Neural cell (in vitro differentiated cells): ENCODE measurements around the gene IL12RB2. TPM values are rescaled to one million over a fixed set of nuclear protein-coding genes. Genes with fewer than 3 reads are reported as not detected.

Experiments
- H2AFZ ChIP-seq: fragments of 200-600, 300-800 bp; sonication (generic), shearing (Covaris generic); 2 replicates; pipeline ENCODE4 v1.6.0; 2014; ENCODE audit warnings: low read depth, mild to moderate bottlenecking, antibody characterized with exemption, low read length, moderate library complexity
- H3F3A ChIP-seq: fragments of 200-600 bp; shearing (Covaris generic); 2 replicates; pipeline ENCODE4 v1.6.1; 2016; ENCODE audit warnings: mild to moderate bottlenecking, moderate library complexity, mixed read lengths, antibody characterized with exemption, low read length; ENCODE audit not compliant: insufficient read depth, poor library complexity, severe bottlenecking
- H3K27ac ChIP-seq: fragments of 200-600, 300-800 bp; sonication (generic), shearing (Covaris generic); 2 replicates; pipeline ENCODE4 v1.5.1; 2014; ENCODE audit warnings: mild to moderate bottlenecking, low read length, moderate library complexity
- H3K27me3 ChIP-seq: fragments of 300-800, 200-600 bp; sonication (generic), shearing (Covaris generic); 2 replicates; pipeline ENCODE4 v1.6.0; 2014; ENCODE audit warnings: mild to moderate bottlenecking, low read depth, low read length, moderate library complexity; ENCODE audit not compliant: insufficient read depth
- H3K36me3 ChIP-seq: fragments of 300-800, 200-600 bp; sonication (generic), shearing (Covaris generic); 2 replicates; pipeline ENCODE4 v1.5.1; 2014; ENCODE audit warnings: mild to moderate bottlenecking, antibody characterized with exemption, low read length, moderate library complexity; ENCODE audit not compliant: insufficient read depth
- H3K4me2 ChIP-seq: fragments of 300-800, 200-600 bp; sonication (generic), shearing (Covaris generic); 2 replicates; pipeline ENCODE4 v1.6.0; 2014; ENCODE audit warnings: mild to moderate bottlenecking, low read length
- H3K4me3 ChIP-seq: fragments of 300-800, 200-600 bp; sonication (generic), shearing (Covaris generic); 2 replicates; pipeline ENCODE4 v1.5.1; 2014; ENCODE audit warnings: mild to moderate bottlenecking, low read length, moderate library complexity
- H3K79me2 ChIP-seq: fragments of 200-600 bp; shearing (Covaris generic); replicated peaks from 2 replicates; pipeline ENCODE4 v1.6.0; 2014; ENCODE audit warnings: mild to moderate bottlenecking, low read length, moderate library complexity; ENCODE audit not compliant: insufficient read depth
- H3K9ac ChIP-seq: fragments of 300-800, 200-600 bp; sonication (generic), shearing (Covaris generic); 2 replicates; pipeline ENCODE4 v1.6.1; 2016; ENCODE audit warnings: mild to moderate bottlenecking, low read length, mixed read lengths
- H3K9me2 ChIP-seq: fragments of 200-600 bp; shearing (Covaris generic); 2 replicates; pipeline ENCODE4 v1.6.1; 2016; ENCODE audit warnings: mild to moderate bottlenecking, low read length, mixed read lengths; ENCODE audit not compliant: insufficient read depth
- H3K9me3 ChIP-seq: fragments of 200-600, 300-800 bp; sonication (generic), shearing (Covaris generic); 2 replicates; pipeline ENCODE4 v1.6.1; 2016; ENCODE audit warnings: mild to moderate bottlenecking, mixed run types, low read length, moderate library complexity, mixed read lengths
- H4K20me1 ChIP-seq: fragments of 200-600 bp; shearing (Covaris generic); 2 replicates; pipeline ENCODE4 v1.6.1; 2016; ENCODE audit warnings: mild to moderate bottlenecking, mixed run types; ENCODE audit not compliant: insufficient read depth
- CTCF ChIP-seq: fragments of 450-650 bp; IDR thresholded peaks from 2 replicates; pipeline ENCODE4 v1.5.1; 2014; ENCODE audit warnings: antibody characterized with exemption, mild to moderate bottlenecking, moderate library complexity; ENCODE audit not compliant: poor library complexity, severe bottlenecking
- EP300 ChIP-seq: fragments of 450-650 bp; conservative IDR thresholded peaks from 2 replicates; pipeline ENCODE4 v1.6.1; 2014; ENCODE audit warnings: antibody characterized with exemption, mild to moderate bottlenecking, moderate library complexity; ENCODE audit not compliant: poor library complexity, severe bottlenecking
- EZH2 ChIP-seq: fragments of 200-600, 300-800 bp; shearing (Covaris generic), sonication (generic); IDR thresholded peaks from 2 replicates; pipeline ENCODE4 v1.6.1; 2014; ENCODE audit warnings: antibody characterized with exemption, low read length, borderline replicate concordance, mild to moderate bottlenecking; ENCODE audit not compliant: insufficient read depth, poor library complexity, severe bottlenecking
- MXI1 ChIP-seq: fragments of 450-650 bp; conservative IDR thresholded peaks from 2 replicates; pipeline ENCODE4 v1.6.1; 2014; ENCODE audit warnings: antibody characterized with exemption, mild to moderate bottlenecking; ENCODE audit not compliant: poor library complexity, severe bottlenecking
- POLR2AphosphoS5 ChIP-seq: IDR thresholded peaks from 2 replicates; pipeline ENCODE4 v1.6.1; 2012
- RAD21 ChIP-seq: fragments of 450-650 bp; conservative IDR thresholded peaks from 2 replicates; pipeline ENCODE4 v1.6.1; 2014; ENCODE audit warnings: antibody characterized with exemption, mild to moderate bottlenecking, moderate library complexity
- REST ChIP-seq: IDR thresholded peaks from 2 replicates; pipeline ENCODE4 v1.6.1; 2012; ENCODE audit warnings: borderline replicate concordance
- SMC3 ChIP-seq: fragments of 450-650 bp; conservative IDR thresholded peaks from 2 replicates; pipeline ENCODE4 v1.6.1; 2014; ENCODE audit warnings: antibody characterized with exemption, mild to moderate bottlenecking, moderate library complexity; ENCODE audit not compliant: poor library complexity
- TAF1 ChIP-seq: IDR thresholded peaks from 2 replicates; pipeline ENCODE4 v1.6.1; 2012; ENCODE audit warnings: low read depth
- polyA plus RNA-seq: library from polyadenylated mRNA; depleted of rRNA; stranded (reverse); fragments of >200 nt; gene quantifications from 2 replicates; pipeline ENCODE4 v1.2.3, GENCODE V29; 2014

The IL12RB2 gene
- polyA plus RNA-seq, 1 donor from 2014 or later = not detected

GRCh38 chr1:67432745-67433144, 125.1 kb downstream of the IL12RB2 start:
- H2AFZ ChIP-seq = no peak overlapping the region
- TF ChIP-seq REST (no peak), MXI1 (no peak), POLR2AphosphoS5 (no peak), SMC3 (no peak), RAD21 (no peak), EP300 (no peak), TAF1 (no peak), EZH2 (no peak), CTCF (no peak)
- H3K4me2 ChIP-seq = no peak overlapping the region
- H3K9me3 ChIP-seq = no peaks in the 10 kb centered on the region
- no peak overlapping the region for H3K27ac ChIP-seq
- no peak overlapping the region for H3K9ac ChIP-seq
- H3K4me3 ChIP-seq = no peak overlapping the region
- no peaks in the 10 kb centered on the region for H3K9me2 ChIP-seq
- H4K20me1 ChIP-seq = peaks cover 20% of the 10 kb centered on the region
- peaks cover 18% of the 10 kb centered on the region for H3K79me2 ChIP-seq
- no peaks in the 10 kb centered on the region for H3K36me3 ChIP-seq
- H3F3A ChIP-seq = no peaks in the 10 kb centered on the region
- no peaks in the 10 kb centered on the region for H3K27me3 ChIP-seq

- no peak overlapping the region for H2AFZ ChIP-seq
- TF ChIP-seq CTCF (no peak), MXI1 (no peak)
- peaks cover 9% of the 10 kb centered on the region for H4K20me1 ChIP-seq
- no peaks in the 10 kb centered on the region for H3K9me3 ChIP-seq
- no peaks in the 10 kb centered on the region for H3K9me2 ChIP-seq
- H3K27ac ChIP-seq = no peak overlapping the region
- H3K79me2 ChIP-seq = peaks cover 7% of the 10 kb centered on the region
- H3F3A ChIP-seq = no peaks in the 10 kb centered on the region
- no peak overlapping the region for H3K4me2 ChIP-seq
- H3K36me3 ChIP-seq = no peaks in the 10 kb centered on the region
- H3K9ac ChIP-seq = no peak overlapping the region
- H3K27me3 ChIP-seq = no peaks in the 10 kb centered on the region
- no peak overlapping the region for H3K4me3 ChIP-seq
These were observed 126.2 kb downstream of the IL12RB2 start for GRCh38 chr1:67433837-67434236.
